Ishikawa (cell line): ENCODE measurements around the gene SNCAIP.

Experiments used
- CEBPB ChIP-seq: IDR thresholded peaks from 2 replicates; pipeline ENCODE4 v1.6.1; 2012
- CREB1 ChIP-seq: IDR thresholded peaks from 2 replicates; pipeline ENCODE4 v1.6.1; 2012; ENCODE audit warnings: low read depth
- EGR1 ChIP-seq: IDR thresholded peaks from 2 replicates; pipeline ENCODE4 v1.6.1; 2012
- EP300 ChIP-seq: IDR thresholded peaks from 2 replicates; pipeline ENCODE4 v1.6.1; 2012; ENCODE audit warnings: borderline replicate concordance
- FOXM1 ChIP-seq: IDR thresholded peaks from 2 replicates; pipeline ENCODE4 v1.6.1; 2012; ENCODE audit warnings: low read depth, borderline replicate concordance
- NFIC ChIP-seq: IDR thresholded peaks from 2 replicates; pipeline ENCODE4 v1.6.1; 2012
- RAD21 ChIP-seq: IDR thresholded peaks from 2 replicates; pipeline ENCODE4 v1.6.1; 2012; ENCODE audit warnings: low read depth
- REST ChIP-seq: IDR thresholded peaks from 2 replicates; pipeline ENCODE4 v1.6.1; 2012; ENCODE audit warnings: low read depth, mild to moderate bottlenecking
- TAF1 ChIP-seq: IDR thresholded peaks from 2 replicates; pipeline ENCODE4 v1.6.1; 2012; ENCODE audit warnings: low read depth, mild to moderate bottlenecking
- TCF12 ChIP-seq: IDR thresholded peaks from 2 replicates; pipeline ENCODE4 v1.6.1; 2012; ENCODE audit warnings: low read depth
- TEAD4 ChIP-seq: IDR thresholded peaks from 2 replicates; pipeline ENCODE4 v1.6.1; 2012
- USF1 ChIP-seq: IDR thresholded peaks from 2 replicates; pipeline ENCODE4 v1.6.1; 2012
- YY1 ChIP-seq: IDR thresholded peaks from 2 replicates; pipeline ENCODE4 v1.6.1; 2012; ENCODE audit warnings: low read depth
- ZBTB7A ChIP-seq: IDR thresholded peaks from 2 replicates; pipeline ENCODE4 v1.6.1; 2012; ENCODE audit warnings: low read depth
- TF ChIP-seq, protein P1 (sequence below): IDR thresholded peaks from 2 replicates; pipeline ENCODE4 v1.6.1; 2012

SNCAIP gene

DNA sequence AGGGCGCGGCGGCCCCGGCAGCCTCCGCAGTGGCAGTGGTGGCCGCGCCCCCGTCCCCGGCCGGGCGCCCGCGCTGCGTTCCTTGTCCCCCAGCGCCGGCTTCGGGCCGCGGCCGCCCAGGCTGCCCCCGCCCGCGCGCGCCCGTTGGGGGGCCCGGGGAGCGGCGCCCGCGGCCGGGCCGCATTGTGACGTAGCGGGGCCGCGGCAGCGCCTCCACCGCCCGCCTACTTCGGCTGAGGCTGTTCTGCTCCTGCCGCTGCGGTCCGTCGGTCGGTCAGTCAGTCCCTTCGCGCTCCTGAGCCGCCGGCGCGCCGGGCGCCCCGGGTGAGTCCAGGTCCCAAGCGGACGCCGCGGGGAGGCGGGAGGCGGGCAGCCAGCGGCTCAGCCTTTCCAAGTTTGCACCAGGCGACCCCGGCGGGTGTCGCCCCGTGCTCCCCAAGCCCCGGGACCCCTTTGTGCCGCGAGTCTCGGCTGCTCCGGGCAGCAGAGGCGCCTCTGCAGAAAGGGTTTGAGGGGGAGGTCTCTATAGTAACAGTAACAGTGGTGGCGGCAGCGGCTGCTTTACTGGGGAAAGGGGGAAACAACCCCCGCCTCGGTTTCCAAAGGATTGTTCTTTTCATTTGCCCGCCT lies at the start of gene SNCAIP:
Gene SNCAIP (plus strand): TSS at position 277 of the 630 bp plus-strand sequence. CDS start 78,898 bp downstream, outside the sequence.
- TF ChIP-seq NFIC (no peak), USF1 (no peak), TAF1 (no peak), FOXM1 (no peak), TCF12 (no peak), CREB1 (no peak), RAD21 (no peak), YY1 (no peak), ZBTB7A (no peak), TEAD4 (no peak), CEBPB (no peak), EGR1 (no peak), REST (no peak), EP300 (no peak)
- TF ChIP-seq, protein P1, sequence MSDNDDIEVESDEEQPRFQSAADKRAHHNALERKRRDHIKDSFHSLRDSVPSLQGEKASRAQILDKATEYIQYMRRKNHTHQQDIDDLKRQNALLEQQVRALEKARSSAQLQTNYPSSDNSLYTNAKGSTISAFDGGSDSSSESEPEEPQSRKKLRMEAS, result no peak

- TF ChIP-seq CREB1 (no peak), CEBPB (no peak), USF1 (no peak), YY1 (no peak), REST (no peak), TEAD4 (no peak), ZBTB7A (no peak), NFIC (no peak), FOXM1 (no peak), EP300 (no peak), TCF12 (no peak), TAF1 (no peak), RAD21 (no peak)
- TF ChIP-seq, protein P1, result no peak
Measured at GRCh38 chr5:122263352-122264030, 48.5 kb upstream of the SNCAIP start.

DNA sequence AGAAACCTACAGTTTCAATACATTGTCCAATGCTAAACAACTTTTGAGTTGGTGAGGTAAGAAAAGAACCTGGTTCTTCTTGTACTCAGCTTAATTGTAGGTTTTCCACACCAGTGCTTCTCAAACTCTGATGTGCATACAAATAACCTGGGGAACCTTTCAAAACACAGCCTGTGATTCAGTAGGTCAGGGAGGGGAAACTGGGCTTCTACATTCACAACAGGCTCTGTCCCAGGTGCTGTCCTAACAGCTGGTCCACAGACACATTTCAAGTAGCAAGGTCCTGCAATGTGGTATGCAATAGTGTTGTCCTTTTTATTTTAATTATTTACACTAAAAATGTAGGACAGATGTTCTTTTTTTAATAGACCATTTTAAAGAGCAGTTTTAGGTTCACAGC lies 47.4 kb upstream of the SNCAIP start:
- TF ChIP-seq EGR1 (no peak), TAF1 (no peak), TCF12 (no peak), TEAD4 (no peak), CREB1 (no peak), REST (peak; percentile 37; the same call in 1 of the 2 replicates)

- TF ChIP-seq NFIC, result no peak
- no peak for TF ChIP-seq ZBTB7A
- no peak for TF ChIP-seq YY1
- no peak for TF ChIP-seq EGR1
- no peak for TF ChIP-seq TEAD4
- no peak for TF ChIP-seq EP300
- no peak for TF ChIP-seq RAD21
- TF ChIP-seq TCF12, result no peak
Measured at GRCh38 chr5:122267185-122267584, 44.9 kb upstream of the SNCAIP start.
